ENCODE results near the gene GDPD5.

Gene GDPD5

DNA sequence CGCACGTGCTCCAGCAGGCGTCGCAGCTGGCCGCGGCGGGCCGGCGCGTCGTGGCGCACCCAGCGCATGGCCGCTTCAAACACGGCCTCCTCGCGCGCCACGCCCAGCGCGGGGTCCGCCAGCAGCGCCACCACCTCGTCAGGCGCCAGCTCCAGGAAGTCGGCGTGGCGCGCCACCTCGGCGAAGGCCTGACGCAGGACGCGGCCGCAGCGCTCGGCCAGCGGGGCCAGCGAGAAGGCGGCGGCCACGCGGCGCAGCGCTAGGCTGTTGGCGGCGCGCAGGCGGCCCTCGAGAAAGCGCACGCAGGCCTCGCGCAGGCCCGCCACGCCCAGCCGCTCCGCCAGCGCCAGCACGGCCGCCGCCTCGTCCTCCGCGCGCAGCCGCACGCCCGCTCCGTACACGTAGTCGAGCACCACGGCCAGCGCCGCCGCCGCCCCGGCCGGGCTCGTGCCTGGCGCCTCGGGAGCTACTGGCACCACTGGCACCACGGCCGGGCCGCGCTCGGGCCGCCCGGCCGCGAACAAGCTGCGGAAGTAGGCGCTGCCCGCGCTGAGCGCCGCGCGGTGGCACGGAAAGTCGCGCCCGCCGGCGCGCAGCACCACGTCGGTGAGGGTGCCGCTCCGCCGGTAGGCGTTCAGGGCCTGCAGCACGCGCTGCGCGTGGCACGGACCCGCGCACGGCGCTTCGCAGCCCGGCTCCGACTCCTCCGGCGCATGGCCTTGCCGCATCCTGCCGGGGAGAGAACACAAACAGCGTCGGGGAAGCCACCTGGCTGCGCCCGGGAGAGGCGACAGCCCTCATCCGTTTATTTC lies 95.6 kb downstream of the GDPD5 start:
- Histone ChIP-seq H3K9ac (ENCODE audit: low read depth, low read length) (no peak overlapping the region), H3K9me3 (ENCODE audit: insufficient read depth, low read length, severe bottlenecking) (no peaks in the 10 kb centered on the region), H3K4me3 (ENCODE audit: low read depth in 1 of 2, low read length in 2 of 2) (no peak overlapping the region), H2AFZ (ENCODE audit: low read depth, low read length) (no peak overlapping the region), H3K4me2 (ENCODE audit: insufficient read depth, low read length) (no peak overlapping the region), H3K27me3 (ENCODE audit: insufficient read depth, low read length, poor library complexity) (no peaks in the 10 kb centered on the region), H3K4me1 (ENCODE audit: insufficient read depth, low read length) (no peaks in the 10 kb centered on the region), H3K36me3 (ENCODE audit: insufficient read depth, low read length) (no peaks in the 10 kb centered on the region), H3K79me2 (ENCODE audit: insufficient read depth, low read length) (no peaks in the 10 kb centered on the region), H4K20me1 (ENCODE audit: insufficient read depth, low read length) (no peaks in the 10 kb centered on the region), H3K27ac (ENCODE audit: low read length) (no peak overlapping the region)
- DNase-seq (no peak), ATAC-seq (ENCODE audit: insufficient read depth, low read depth) (no peak)
- TF ChIP-seq EZH2 (IDR thresholded peaks at IDR 0.05; ENCODE audit: borderline replicate concordance, low read depth, low read length, severe bottlenecking), result no peak
- no peak for TF ChIP-seq CTCF (IDR thresholded peaks at IDR 0.05; ENCODE audit: borderline replicate concordance, extremely low read depth, low read length, poor library complexity, severe bottlenecking)

DNA sequence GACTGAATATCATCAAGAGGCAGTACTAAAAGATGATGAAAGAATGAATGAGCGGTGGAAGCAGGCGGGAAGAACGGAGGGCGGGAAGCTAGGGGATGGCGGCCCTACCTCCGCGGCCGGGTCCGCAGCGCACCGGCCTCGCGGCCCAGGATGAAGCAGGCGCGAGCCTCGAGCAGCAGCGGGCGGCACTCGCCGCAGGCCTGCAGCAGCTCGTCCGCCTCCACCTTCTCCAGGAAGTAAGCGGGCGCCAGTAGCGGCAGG lies 96.2 kb downstream of the GDPD5 start:
- no peaks in the 10 kb centered on the region for H3K4me1 ChIP-seq (ENCODE audit: insufficient read depth, low read length)
- no peaks in the 10 kb centered on the region for H3K36me3 ChIP-seq (ENCODE audit: insufficient read depth, low read length)
- no peak overlapping the region for H2AFZ ChIP-seq (ENCODE audit: low read depth, low read length)
- no peak overlapping the region for H3K4me2 ChIP-seq (ENCODE audit: insufficient read depth, low read length)
- TF ChIP-seq CTCF (IDR thresholded peaks at IDR 0.05; ENCODE audit: borderline replicate concordance, extremely low read depth, low read length, poor library complexity, severe bottlenecking) (no peak), EZH2 (IDR thresholded peaks at IDR 0.05; ENCODE audit: borderline replicate concordance, low read depth, low read length, severe bottlenecking) (no peak)
- DNase-seq (no peak), ATAC-seq (ENCODE audit: insufficient read depth, low read depth) (no peak)
- H3K27me3 ChIP-seq (ENCODE audit: insufficient read depth, low read length, poor library complexity), result no peaks in the 10 kb centered on the region
- H4K20me1 ChIP-seq (ENCODE audit: insufficient read depth, low read length), result no peaks in the 10 kb centered on the region
- no peak overlapping the region for H3K27ac ChIP-seq (ENCODE audit: low read length)
- H3K79me2 ChIP-seq (ENCODE audit: insufficient read depth, low read length), result no peaks in the 10 kb centered on the region
- no peak overlapping the region for H3K9ac ChIP-seq (ENCODE audit: low read depth, low read length)
- H3K4me3 ChIP-seq (ENCODE audit: low read depth in 1 of 2, low read length in 2 of 2), result no peak overlapping the region
- H3K9me3 ChIP-seq (ENCODE audit: insufficient read depth, low read length, severe bottlenecking), result no peaks in the 10 kb centered on the region

DNA sequence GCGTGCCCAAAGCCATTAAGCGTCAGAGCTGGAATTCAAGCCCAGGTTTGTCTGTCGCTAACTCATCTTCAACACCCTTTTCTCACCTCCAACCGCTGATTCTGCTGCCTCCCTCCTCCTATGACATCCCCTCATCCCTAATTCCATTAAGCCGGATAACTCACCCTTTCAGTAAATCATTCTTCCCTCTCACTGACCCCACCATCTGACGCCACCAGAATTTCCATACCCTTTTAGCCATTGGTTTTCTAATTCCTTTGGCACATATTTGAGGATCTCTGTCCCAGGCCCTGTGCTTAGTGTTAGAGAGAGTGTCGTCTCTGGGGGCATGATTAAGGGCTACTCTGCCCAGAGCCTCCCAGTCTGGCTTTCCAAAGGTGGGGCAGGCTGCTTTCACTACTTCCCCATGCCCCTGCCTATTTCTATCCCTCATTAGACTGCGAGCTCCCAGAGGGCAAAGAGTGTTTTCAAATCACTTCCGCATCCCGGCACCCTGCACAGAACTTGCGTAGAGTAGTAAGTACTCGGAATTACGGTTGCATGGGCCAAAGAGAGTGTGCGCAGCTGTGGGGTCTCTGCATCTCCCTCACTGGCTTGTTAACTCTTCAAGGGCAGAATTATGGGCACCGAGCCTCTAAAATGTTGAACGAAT lies 96.6 kb downstream of the GDPD5 start:
- Histone ChIP-seq H3K36me3 (ENCODE audit: insufficient read depth, low read length) (no peaks in the 10 kb centered on the region), H3K27me3 (ENCODE audit: insufficient read depth, low read length, poor library complexity) (no peaks in the 10 kb centered on the region), H3K9ac (ENCODE audit: low read depth, low read length) (no peak overlapping the region), H3K9me3 (ENCODE audit: insufficient read depth, low read length, severe bottlenecking) (no peaks in the 10 kb centered on the region), H3K27ac (ENCODE audit: low read length) (no peak overlapping the region), H3K79me2 (ENCODE audit: insufficient read depth, low read length) (no peaks in the 10 kb centered on the region), H4K20me1 (ENCODE audit: insufficient read depth, low read length) (no peaks in the 10 kb centered on the region), H2AFZ (ENCODE audit: low read depth, low read length) (no peak overlapping the region), H3K4me3 (ENCODE audit: low read depth in 1 of 2, low read length in 2 of 2) (no peak overlapping the region), H3K4me2 (ENCODE audit: insufficient read depth, low read length) (no peak overlapping the region), H3K4me1 (ENCODE audit: insufficient read depth, low read length) (no peaks in the 10 kb centered on the region)
- ATAC-seq (ENCODE audit: insufficient read depth, low read depth) (no peak), DNase-seq (no peak)
- no peak for TF ChIP-seq CTCF (IDR thresholded peaks at IDR 0.05; ENCODE audit: borderline replicate concordance, extremely low read depth, low read length, poor library complexity, severe bottlenecking)
